A549 (cell line): ENCODE measurements around the gene PRSS53. TPM values are rescaled to one million over a fixed set of nuclear protein-coding genes. Genes with fewer than 3 reads are reported as not detected.

Experiments
- ATAC-seq, 2 experiments: fragments of 200-7000 bp in 1 of 2; fragments of >200 bp in 1 of 2; cut with Nextera tagmentation in 1 of 2; cut with Tn5 transposase in 1 of 2; 3 replicates each; pipeline versions ENCODE4 v1.8.0 to v1.9.1; 2018 to 2020; ENCODE audit warnings: mild to moderate bottlenecking in 1 of 2, moderate library complexity in 1 of 2
- CTCF ChIA-PET: fragments of 300-600 bp; sonication (Branson Sonifier 250); formaldehyde crosslinking; extraction: SDS; loops from one replicate; lab custom pipeline; 2021; ENCODE audit warnings: antibody characterized with exemption, inconsistent platforms; lab: Yijun Ruan, JAX
- POLR2A ChIA-PET: fragments of 350-600 bp; formaldehyde crosslinking; extraction: SDS; loops from one replicate; lab custom pipeline; 2021; ENCODE audit warnings: antibody characterized with exemption, inconsistent platforms; lab: Yijun Ruan, JAX
- DNase-seq, 2 experiments: peaks; one replicate each; pipeline versions ENCODE4 v3.0.0 to v3.0.0-alpha.2; 2011 to 2016; ENCODE audit warnings: low read depth in 1 of 2, low spot score in 1 of 2
- FAIRE-seq: peaks from 2 replicates; lab custom pipeline; 2011; peaks lifted over from hg19 to GRCh38; lab: Jason Lieb, UNC
- H3K27ac ChIP-seq, 2 experiments: fragments of >200 bp; sonication (Bioruptor Twin); formaldehyde crosslinking; 3 replicates each; pipeline ENCODE4 v1.5.1; 2016 to 2017
- H3K4me1 ChIP-seq: fragments of >200 bp; sonication (Bioruptor Twin); formaldehyde crosslinking; 3 replicates; pipeline ENCODE4 v1.6.1; 2016
- H3K4me2 ChIP-seq: fragments of >200 bp; sonication (Bioruptor Twin); formaldehyde crosslinking; 3 replicates; pipeline ENCODE4 v1.6.1; 2016
- H3K4me3 ChIP-seq: fragments of >200 bp; sonication (Bioruptor Twin); formaldehyde crosslinking; 3 replicates; pipeline ENCODE4 v1.5.1; 2016
- H3K9me3 ChIP-seq: fragments of >200 bp; sonication (Bioruptor Twin); formaldehyde crosslinking; 3 replicates; pipeline ENCODE4 v1.6.1; 2016
- ATOH8 ChIP-seq: fragments of 250-450 bp; sonication (Bioruptor Pico); IDR thresholded peaks from 2 replicates; pipeline ENCODE4 v1.5.0; 2020; ENCODE audit warnings: low read depth, mild to moderate bottlenecking, moderate library complexity
- CEBPB ChIP-seq, 2 experiments: fragments of >200 bp in 1 of 2; sonication (Bioruptor Twin) in 1 of 2; formaldehyde crosslinking in 1 of 2; IDR thresholded peaks; 2 replicates each; pipeline ENCODE4 v1.6.1; 2012 to 2016
- CTCF ChIP-seq: fragments of >200 bp; sonication (Bioruptor Twin); formaldehyde crosslinking; IDR thresholded peaks from 3 replicates; pipeline ENCODE4 v1.5.1; 2016
- EHMT2 ChIP-seq: fragments of 200-600 bp; sonication (generic); IDR thresholded peaks from 2 replicates; pipeline ENCODE4 v1.6.1; 2016; ENCODE audit warnings: antibody characterized with exemption, low read depth, mild to moderate bottlenecking, moderate library complexity
- HES2 ChIP-seq: fragments of >200 bp; sonication (Bioruptor Twin); formaldehyde crosslinking; IDR thresholded peaks from 2 replicates; pipeline ENCODE4 v1.6.1; 2016
- HEYL ChIP-seq: fragments of 250-450 bp; sonication (Bioruptor Pico); IDR thresholded peaks from 2 replicates; pipeline ENCODE4 v1.8.0; 2021; ENCODE audit warnings: mild to moderate bottlenecking, moderate library complexity
- HMGXB4 ChIP-seq: fragments of 250-450 bp; sonication (Bioruptor Pico); IDR thresholded peaks from 2 replicates; pipeline ENCODE4 v1.5.0; 2021; ENCODE audit warnings: mild to moderate bottlenecking, moderate library complexity, borderline replicate concordance
- HOXB13 ChIP-seq: fragments of 250-450 bp; sonication (Bioruptor Pico); IDR thresholded peaks from 2 replicates; pipeline ENCODE4 v1.5.0; 2020; ENCODE audit warnings: low read depth, mild to moderate bottlenecking, moderate library complexity
- JUNB ChIP-seq: fragments of >200 bp; sonication (Bioruptor Twin); formaldehyde crosslinking; IDR thresholded peaks from 2 replicates; pipeline ENCODE4 v1.6.1; 2016
- KDM5A ChIP-seq: fragments of 200-600 bp; sonication (generic); IDR thresholded peaks from 2 replicates; pipeline ENCODE4 v1.6.1; 2016; ENCODE audit warnings: antibody characterized with exemption, mild to moderate bottlenecking
- MAX ChIP-seq: IDR thresholded peaks from 2 replicates; pipeline ENCODE4 v1.6.1; 2012
- PBX3 ChIP-seq: IDR thresholded peaks from 2 replicates; pipeline ENCODE4 v1.6.1; 2012
- POLR2A ChIP-seq: IDR thresholded peaks from 2 replicates; pipeline ENCODE4 v1.6.1; 2012; ENCODE audit warnings: mild to moderate bottlenecking, low read length
- RARB ChIP-seq: fragments of 250-450 bp; sonication (Bioruptor Pico); IDR thresholded peaks from 2 replicates; pipeline ENCODE4 v1.8.0; 2021; ENCODE audit warnings: mild to moderate bottlenecking, moderate library complexity
- TFCP2L1 ChIP-seq: fragments of 250-450 bp; sonication (Bioruptor Pico); IDR thresholded peaks from 2 replicates; pipeline ENCODE4 v1.5.0; 2021; ENCODE audit warnings: mild to moderate bottlenecking
- WGBS: methylation state at CpG from one replicate; pipeline ENCODE4 v1.1.6; 2017; ENCODE audit errors: missing lambda C conversion rate; 5-methylcytosine and 5-hydroxymethylcytosine counted together
- polyA plus RNA-seq, 4 experiments: library from polyadenylated mRNA; depleted of rRNA in 3 of 4; stranded (reverse); fragments of >200 nt; fragmentation: RNase III in 1 of 4; extraction: RNeasy Plus Mini Kit Qiagen cat#74134 plus additional on column Dnase treatment in 1 of 4; gene quantifications; 2 replicates in 3 of 4; 3 replicates in 1 of 4; pipeline ENCODE4 v1.2.3, GENCODE V29; 2011 to 2017

Gene PRSS53
- polyA plus RNA-seq, 2 of the 4 experiments (the other 2 are of a cell fraction): 0.79 to 1.5 TPM

- TF ChIP-seq HOXB13 (CRISPR knock-in tag) (no peak), POLR2A (no peak), KDM5A (no peak), JUNB (no peak), ATOH8 (no peak), TFCP2L1 (CRISPR knock-in tag) (no peak), CTCF (no peak), HES2 (no peak), EHMT2 (no peak), HEYL (no peak)
- no peak for FAIRE-seq
- CTCF ChIA-PET: interaction anchor here (1.0 to 1.4 kb wide), 3 partner anchors 17 to 94 kb away, joined by 3 to 4 read pairs (median 3); partner anchors contain the start of gene VKORC1
- Histone ChIP-seq H3K9me3 (no peaks in the 10 kb centered on the region), H3K27ac (no peak overlapping the region), H3K4me1 (peaks cover 10% of the 10 kb centered on the region; the same call in 2 of the 3 replicates), H3K4me3 (no peak overlapping the region), H3K4me2 (no peak overlapping the region)
- no peak for ATAC-seq
- no peak for DNase-seq
- POLR2A ChIA-PET: interaction anchor here (0.6 kb wide), 1 partner anchor 25 kb away, joined by 7 read pairs; no protein-coding TSS in a partner anchor
- 95% methylated on average over 26 of the region's 30 CpGs for WGBS
Observed at GRCh38 chr16:31077592-31078396, 10.9 kb downstream of the PRSS53 start.

- Histone ChIP-seq H3K4me3 (no peak overlapping the region), H3K4me2 (no peak overlapping the region), H3K9me3 (no peaks in the 10 kb centered on the region), H3K27ac (no peak overlapping the region), H3K4me1 (peaks cover 12% of the 10 kb centered on the region)
- DNase-seq (no peak), ATAC-seq (no peak), FAIRE-seq (no peak)
- CTCF ChIA-PET: interaction anchor here (1.1 to 1.4 kb wide), 2 partner anchors 19 to 93 kb away, joined by 3 to 4 read pairs; no protein-coding TSS in a partner anchor
- 96% methylated on average over 12 of the region's 13 CpGs for WGBS
- TF ChIP-seq CTCF: no peak
- TF ChIP-seq RARB (CRISPR knock-in tag): no peak
- no peak for TF ChIP-seq JUNB
- no peak for TF ChIP-seq POLR2A
- TF ChIP-seq PBX3: no peak
- TF ChIP-seq HMGXB4 (CRISPR knock-in tag): no peak
- no peak for TF ChIP-seq CEBPB (IDR thresholded peaks at IDR 0.05)
- no peak for TF ChIP-seq MAX
- POLR2A ChIA-PET: no interaction called here
Observed at GRCh38 chr16:31077024-31077423, 11.7 kb downstream of the PRSS53 start.
